ENCODE results near the gene LINGO4.

The LINGO4 gene

GRCh38 chr1:151833172-151833900 is 28.1 kb upstream of the LINGO4 start:
- no peak for DNase-seq

DNA sequence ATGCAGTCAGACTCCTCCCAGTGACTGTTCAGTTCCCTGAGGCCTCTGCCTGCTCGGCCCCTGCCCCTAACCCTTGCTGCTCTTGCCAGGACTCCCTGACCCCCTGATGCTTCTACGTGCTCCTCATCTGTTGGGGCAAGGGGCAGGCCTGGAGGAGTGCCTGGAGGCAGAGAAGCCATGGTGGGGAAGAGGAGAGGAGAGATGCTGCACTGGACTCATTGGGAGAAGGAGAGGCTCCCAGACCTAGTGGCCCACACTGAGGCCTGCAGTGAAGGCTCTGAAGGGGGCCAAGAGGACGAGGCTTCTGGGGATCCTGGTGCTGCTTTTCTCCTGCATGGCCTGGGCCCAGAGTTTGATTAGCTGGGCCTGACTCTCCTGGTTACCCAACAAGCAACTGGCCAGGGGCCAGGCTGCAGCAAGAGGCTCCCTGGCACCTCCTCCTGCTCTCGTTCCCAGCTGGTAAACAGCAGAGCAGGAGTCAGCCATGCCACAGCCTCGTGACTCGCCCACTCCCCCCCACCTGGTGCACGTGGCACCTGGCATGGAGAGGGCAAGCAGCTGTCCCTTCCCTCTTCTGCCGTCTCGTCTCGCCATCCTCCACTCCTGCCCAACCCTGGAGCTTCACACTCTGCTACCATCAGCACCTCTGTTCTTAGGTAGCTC is 27.2 kb upstream of the LINGO4 start:
- no peak for DNase-seq

GRCh38 chr1:151831605-151832004 is 26.4 kb upstream of the LINGO4 start, which contains the start of gene RORC:
Gene RORC, minus strand, starts transcription at chr1:151831802. Its CDS starts 38 bp downstream, at chr1:151831764.
- DNase-seq = no peak

DNA sequence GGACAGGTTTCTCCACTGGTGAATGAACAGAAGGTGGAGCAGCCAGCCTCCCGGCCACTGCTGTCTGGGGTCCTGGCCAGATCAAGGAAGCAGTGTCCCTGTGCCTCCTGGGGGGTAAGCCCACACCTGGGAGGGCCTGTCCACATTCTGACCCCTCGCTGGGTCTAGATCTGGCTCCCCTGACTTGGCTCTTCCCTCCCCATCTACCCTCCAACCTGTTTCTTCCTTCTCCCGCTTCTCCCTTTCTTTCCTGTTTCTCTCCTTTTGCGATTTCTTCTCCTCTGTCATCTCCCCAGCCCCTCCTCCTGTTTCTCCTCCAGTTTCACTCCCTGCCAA is 26.0 kb upstream of the LINGO4 start:
- no peak for DNase-seq

- DNase-seq = no peak
These were observed 24.8 kb upstream of the LINGO4 start for GRCh38 chr1:151830055-151830454.

GRCh38 chr1:151829352-151830046 is 24.3 kb upstream of the LINGO4 start:
- DNase-seq = no peak

DNA sequence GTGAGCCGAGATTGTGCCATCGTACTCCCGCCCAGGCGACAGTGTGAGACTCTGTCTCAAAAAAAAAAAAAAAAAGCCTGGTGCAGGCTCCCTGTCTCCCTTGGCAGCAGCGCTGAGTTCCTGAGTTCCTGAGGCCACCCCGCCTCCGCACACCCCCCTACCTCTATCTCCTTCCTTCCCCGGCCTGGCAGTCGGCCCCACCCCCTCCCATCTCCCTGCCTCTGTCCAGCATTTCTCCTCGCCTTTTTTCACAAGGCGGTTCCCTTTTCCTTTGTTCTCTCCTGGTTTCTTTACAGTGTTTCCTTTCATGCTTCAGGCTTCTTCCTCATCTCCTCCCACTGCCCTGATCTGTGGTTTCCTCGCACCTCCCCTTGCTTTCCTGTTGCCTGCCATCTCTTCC is 23.7 kb upstream of the LINGO4 start:
- DNase-seq = peak; percentile 9

DNA sequence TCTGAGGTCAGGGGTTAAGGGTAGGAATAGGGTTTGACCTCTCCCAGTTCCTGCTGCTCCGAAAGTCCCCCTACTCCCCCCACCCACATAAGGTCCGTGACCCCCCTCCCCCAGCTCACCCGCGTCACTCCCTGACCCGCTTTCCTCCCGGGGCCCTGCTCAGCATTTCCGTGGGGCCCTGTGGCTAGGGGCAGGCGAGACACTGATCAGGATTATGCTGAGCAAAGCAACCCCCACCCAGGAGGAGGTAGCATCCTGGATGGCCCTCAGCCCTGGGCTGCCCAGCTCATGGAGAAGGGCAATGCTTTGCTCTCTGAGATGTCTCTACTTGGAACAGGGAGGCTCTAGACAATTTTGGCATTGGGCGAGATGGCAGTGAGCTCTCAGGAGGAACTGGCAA is 22.6 kb upstream of the LINGO4 start:
- no peak for DNase-seq

DNA sequence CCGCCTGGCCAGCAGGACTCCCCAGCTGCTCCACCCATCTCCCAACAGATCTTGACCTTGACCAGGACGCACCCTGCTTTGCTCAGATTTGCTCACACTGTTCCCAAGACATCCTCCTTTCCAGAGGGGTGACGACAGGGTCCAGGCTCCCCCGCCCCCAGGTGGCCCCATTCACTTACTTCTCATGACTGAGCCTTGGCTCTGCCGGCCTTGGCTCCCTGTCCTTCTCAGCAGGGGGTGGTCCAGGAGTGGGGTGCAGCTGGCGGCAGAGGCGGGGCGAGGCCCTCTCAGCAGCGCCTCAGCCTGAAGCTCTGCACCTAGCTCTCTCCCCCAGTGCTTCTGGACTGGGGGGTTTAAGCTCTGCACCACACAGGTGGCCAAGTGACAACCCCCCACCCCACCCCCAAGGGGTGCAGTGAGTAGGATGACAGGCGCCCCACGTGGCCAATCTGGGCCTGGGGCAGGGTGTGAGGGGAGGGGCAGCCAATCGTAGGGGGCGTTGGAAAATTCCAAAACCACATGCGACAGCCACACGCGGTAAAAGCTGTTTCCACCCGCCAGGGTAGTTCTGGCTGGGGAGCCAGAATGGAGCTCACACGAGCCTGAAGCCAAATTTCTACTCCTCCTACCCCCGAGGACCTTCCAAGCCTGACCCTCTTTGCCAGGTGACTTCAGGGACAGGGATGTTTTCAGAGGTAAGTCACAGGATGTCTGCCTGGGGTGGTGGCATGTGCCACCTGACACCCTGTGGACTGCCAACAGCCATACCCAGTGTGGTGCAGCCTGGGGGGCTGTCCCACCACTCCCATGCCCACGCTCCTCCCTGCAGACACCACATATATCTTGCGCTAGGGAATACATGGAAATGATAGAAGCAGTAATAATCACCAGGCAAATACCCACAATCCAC is 20.8 kb upstream of the LINGO4 start:
- DNase-seq = no peak

GRCh38 chr1:151825204-151825603 is 20.0 kb upstream of the LINGO4 start:
- no peak for DNase-seq

- DNase-seq = no peak
These were observed 18.0 kb upstream of the LINGO4 start for GRCh38 chr1:151823175-151823574.

GRCh38 chr1:151822404-151822803 is 17.2 kb upstream of the LINGO4 start:
- no peak for DNase-seq

GRCh38 chr1:151820940-151821339 is 15.7 kb upstream of the LINGO4 start:
- no peak for DNase-seq

- DNase-seq = no peak
These were observed 14.9 kb upstream of the LINGO4 start for GRCh38 chr1:151819976-151820623.

- DNase-seq = no peak
These were observed 14.1 kb upstream of the LINGO4 start for GRCh38 chr1:151819227-151819835.

DNA sequence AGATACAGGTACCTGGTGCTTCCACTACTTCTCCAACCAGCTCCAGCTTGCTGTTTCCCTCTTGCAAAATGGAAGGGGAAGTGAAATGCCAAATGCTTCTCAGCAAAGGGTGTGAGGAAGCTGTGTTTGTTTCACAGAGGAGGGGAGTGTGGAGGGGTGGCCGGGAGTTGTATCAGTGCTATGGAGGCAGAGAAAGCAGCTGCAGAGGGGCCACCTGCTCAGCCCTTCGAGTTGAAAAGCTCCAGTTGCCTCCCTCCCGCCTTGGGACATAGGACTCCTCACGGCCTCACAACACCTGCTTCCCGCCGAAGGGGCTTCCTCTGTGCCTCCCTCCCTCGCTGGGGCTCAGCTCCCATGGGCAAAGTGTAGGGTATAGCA is 12.1 kb upstream of the LINGO4 start:
- DNase-seq = no peak

GRCh38 chr1:151816548-151817352 is 11.5 kb upstream of the LINGO4 start:
- DNase-seq = peak; percentile 25

DNA sequence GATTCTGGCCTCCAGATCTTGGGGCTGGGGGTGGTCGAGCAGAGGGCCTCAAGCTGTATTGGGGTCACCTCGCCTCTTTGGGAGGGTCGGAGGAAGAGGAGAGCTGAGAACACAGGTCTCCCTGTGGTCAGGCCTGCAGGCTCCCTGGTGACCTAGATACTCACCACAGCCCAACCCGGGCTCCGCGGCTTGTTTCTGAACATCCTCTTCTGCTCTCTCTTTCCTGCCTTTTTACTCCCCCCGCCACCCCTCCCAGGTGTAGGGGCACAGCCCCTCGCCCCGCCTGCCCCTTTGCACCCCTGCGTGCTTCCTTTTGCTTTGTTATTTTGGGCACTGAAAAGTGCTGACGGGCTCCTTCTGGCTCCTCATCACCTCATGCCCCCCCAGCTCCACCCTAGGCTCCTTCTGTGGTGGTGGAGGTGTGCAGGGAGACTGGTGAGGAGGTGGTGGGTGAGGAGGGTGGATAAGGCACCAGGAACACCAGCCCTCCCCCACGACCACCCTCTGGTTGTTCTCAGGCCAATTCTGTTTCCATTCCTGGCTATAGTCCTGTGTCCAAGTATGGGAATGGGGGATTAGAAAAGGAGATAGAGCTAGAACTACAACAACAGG is 10.6 kb upstream of the LINGO4 start:
- no peak for DNase-seq

DNA sequence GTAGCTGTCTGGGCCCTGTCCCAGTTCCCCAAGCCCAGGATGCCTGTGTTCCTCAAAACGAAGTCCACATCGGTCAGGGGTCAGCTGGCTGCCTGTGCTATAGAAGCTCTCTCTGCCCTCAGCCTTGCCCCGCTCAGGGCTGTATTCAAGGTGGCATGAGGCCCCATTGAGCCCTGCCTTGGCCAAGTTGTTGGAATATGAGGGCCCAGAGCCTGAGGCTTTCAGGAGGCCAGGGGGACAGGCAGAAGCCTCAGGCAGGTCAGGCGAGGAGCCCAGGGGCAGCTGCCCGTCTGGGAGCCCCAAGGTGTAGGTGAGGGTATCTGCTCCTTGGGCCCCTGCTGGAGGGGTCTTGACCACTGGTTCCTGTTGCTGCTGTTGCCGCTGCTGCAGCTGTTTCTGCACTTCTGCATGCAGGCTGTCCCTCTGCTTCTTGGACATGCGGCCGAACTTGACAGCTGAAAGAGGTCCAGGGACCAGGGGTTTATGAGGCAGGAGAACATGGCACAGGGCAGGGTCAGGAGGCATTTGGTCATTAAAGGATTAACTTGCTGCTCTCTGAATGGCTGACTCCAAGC is 9.8 kb upstream of the LINGO4 start:
- no peak for DNase-seq

DNA sequence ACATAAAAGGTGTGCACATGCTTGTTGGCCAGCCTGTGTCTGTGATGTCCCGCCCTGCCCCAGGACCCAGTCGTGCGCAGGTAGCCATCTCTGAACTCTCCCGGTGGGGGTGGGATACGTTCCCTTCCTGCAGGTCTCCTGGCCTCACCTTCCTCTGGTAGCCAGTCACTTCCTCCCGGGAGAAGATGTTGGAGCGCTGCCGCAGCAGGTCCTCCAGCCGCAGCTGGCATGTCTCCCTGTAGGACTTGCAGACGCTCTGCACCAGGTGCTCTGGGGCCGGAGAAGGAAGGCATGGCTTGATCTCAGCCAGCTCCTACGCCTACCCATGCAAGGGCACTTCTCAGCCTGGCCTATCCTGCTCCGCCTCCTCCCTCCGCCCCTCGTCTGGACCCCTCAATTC is 9.2 kb upstream of the LINGO4 start:
- DNase-seq = no peak

Data from NCI-H146 (cell line).